SJCRH30 (cell line): ENCODE results near the gene DMD. TPM values are rescaled to one million over a fixed set of nuclear protein-coding genes. Genes with fewer than 3 reads are reported as not detected.

Experiments
- DNase-seq, 2 experiments: peaks; one replicate each; pipeline ENCODE4 v3.0.0-alpha.2; 2015 to 2020
- H3K27ac ChIP-seq: fragments of 250-450 bp; sonication (Bioruptor Pico); 2 replicates; pipeline ENCODE4 v1.5.1; 2020; ENCODE audit warnings: mild to moderate bottlenecking, moderate library complexity
- H3K27me3 ChIP-seq: fragments of 250-450 bp; sonication (Bioruptor Pico); 2 replicates; pipeline ENCODE4 v1.5.1; 2020; ENCODE audit warnings: mild to moderate bottlenecking, moderate library complexity
- H3K36me3 ChIP-seq: fragments of 250-450 bp; sonication (Bioruptor Pico); 2 replicates; pipeline ENCODE4 v1.5.1; 2020; ENCODE audit warnings: mild to moderate bottlenecking, moderate library complexity
- H3K4me1 ChIP-seq: fragments of 250-450 bp; sonication (Bioruptor Pico); 2 replicates; pipeline ENCODE4 v1.5.1; 2020; ENCODE audit warnings: mild to moderate bottlenecking, moderate library complexity
- H3K4me3 ChIP-seq: fragments of 250-450 bp; sonication (Bioruptor Pico); 2 replicates; pipeline ENCODE4 v1.5.1; 2020; ENCODE audit warnings: mild to moderate bottlenecking, moderate library complexity
- H3K9me3 ChIP-seq: fragments of 250-450 bp; sonication (Bioruptor Pico); replicated peaks from 2 replicates; pipeline ENCODE4 v1.5.1; 2020; ENCODE audit warnings: mild to moderate bottlenecking, moderate library complexity
- total RNA-seq: library from RNA; depleted of rRNA; stranded (reverse); fragments of >200 nt; shearing (Covaris generic); gene quantifications from 2 replicates; pipeline ENCODE4 v1.2.3, GENCODE V29; 2014

DMD gene
- total RNA-seq, 1 experiment from 2014 or later, result 94.8 TPM

DNA sequence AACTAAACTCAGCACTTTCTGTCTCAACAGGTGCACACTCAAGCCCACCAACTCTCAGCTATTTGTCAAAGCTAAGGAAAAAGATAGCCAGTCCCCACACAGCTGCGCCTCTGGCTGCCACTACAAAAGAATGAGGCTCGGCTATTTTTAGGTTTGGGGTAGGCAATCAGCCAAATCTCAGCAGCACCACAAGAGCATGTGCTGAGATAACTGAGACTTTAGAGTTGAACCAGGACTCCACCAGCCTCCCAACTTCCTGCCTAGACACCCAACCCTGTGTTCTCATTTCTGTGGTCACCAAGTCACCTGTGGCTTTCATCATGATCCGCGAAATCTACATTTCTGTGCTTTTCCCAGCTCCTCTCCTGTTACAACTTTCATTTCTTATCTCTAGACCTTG lies 28.0 kb downstream of the DMD start:
- Histone ChIP-seq H3K27ac (peak overlapping the region; percentile 70), H3K27me3 (no peaks in the 10 kb centered on the region), H3K4me3 (no peak overlapping the region), H3K9me3 (no peaks in the 10 kb centered on the region), H3K36me3 (no peaks in the 10 kb centered on the region), H3K4me1 (peaks cover 6% of the 10 kb centered on the region)
- peak; percentile 82 to 92 for DNase-seq

DNA sequence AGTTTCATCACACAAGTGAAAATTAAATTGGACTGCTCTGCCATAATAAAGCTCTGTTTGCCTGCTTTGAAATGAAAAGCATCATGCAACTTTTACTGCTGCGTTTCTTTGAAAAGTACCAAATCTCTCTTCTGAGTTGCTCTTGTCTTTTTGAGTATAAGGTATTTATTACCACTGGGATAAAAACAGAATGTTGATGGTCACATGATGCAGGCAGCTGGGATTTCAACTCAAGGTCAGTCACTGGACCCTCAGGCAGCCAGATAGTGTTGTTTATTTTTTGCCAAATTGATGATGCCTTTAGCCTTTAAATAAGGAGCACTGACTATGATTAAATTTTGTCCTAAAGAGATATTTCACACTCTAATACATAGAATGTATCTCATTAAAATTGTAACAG lies 32.7 kb downstream of the DMD start:
- Histone ChIP-seq H3K9me3 (no peaks in the 10 kb centered on the region), H3K27ac (no peak overlapping the region), H3K4me1 (no peaks in the 10 kb centered on the region; the same call in 1 of the 2 replicates), H3K27me3 (no peaks in the 10 kb centered on the region), H3K36me3 (no peaks in the 10 kb centered on the region), H3K4me3 (no peak overlapping the region)
- no peak for DNase-seq

DNA sequence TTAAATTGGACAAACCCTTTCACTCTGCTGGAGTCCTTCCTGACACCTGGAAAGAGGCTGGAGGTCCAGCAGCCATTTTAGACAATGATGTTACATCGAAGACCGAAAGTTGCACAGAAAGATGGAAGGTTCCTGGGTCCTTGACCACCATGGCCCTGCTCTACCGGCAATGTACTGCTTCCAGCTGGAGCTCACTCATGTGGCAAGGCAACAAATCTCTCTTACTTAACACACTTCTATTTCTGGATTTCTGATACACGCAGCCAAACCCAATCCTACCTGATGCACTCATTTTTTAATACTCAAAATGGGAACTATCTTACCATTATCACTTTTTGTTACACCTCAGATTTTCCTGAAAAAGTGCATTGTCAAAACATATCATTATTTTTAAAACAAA lies 33.1 kb downstream of the DMD start:
- Histone ChIP-seq H3K27me3 (no peaks in the 10 kb centered on the region), H3K27ac (no peak overlapping the region), H3K36me3 (no peaks in the 10 kb centered on the region), H3K4me3 (no peak overlapping the region), H3K9me3 (no peaks in the 10 kb centered on the region), H3K4me1 (no peaks in the 10 kb centered on the region)
- no peak for DNase-seq

DNA sequence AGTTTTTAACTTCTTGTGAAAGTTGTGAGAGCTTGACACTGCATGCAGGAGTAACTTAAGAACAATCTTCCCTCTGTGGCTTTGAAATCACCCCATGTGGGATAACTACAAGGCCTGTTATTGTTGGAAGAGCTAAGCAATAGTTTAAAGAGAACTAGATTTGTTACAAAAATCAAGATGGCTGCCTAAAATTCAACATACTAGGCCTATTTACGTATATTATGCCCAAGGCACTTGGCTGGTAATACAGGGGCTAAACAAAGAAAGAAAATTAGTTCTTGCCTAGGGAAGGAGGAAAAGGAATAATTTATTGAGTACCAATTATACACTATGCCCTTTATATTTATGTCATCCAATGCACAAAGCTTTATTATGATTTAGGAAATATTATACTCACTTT lies 36.1 kb downstream of the DMD start:
- H3K9me3 ChIP-seq, result no peaks in the 10 kb centered on the region
- no peak overlapping the region for H3K27ac ChIP-seq
- no peak overlapping the region for H3K4me3 ChIP-seq

DNA sequence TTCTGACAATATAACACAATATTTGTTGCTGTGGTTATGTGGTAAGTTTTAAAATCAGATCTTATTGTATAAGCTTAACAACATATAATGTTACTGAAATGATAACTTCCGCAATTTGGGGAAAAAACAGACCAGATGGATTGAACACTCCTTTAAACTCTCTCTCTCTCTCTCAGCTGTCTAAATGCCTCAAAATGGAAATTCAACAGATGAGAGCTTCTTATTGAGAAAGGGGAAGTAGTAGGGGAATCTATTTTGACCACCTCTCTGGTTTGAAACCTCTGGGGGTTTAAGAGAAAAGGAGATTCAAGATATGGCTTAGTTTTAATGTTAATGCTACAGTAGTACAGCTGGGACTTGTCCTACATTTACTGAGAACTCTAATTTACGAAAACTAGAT lies 40.3 kb downstream of the DMD start:
- H3K27me3 ChIP-seq, result no peaks in the 10 kb centered on the region

More for the DNA sequence above, 36.1 kb downstream of the DMD start:
- H3K36me3 ChIP-seq, result no peaks in the 10 kb centered on the region
- H3K27me3 ChIP-seq, result no peaks in the 10 kb centered on the region
- H3K4me1 ChIP-seq, result no peaks in the 10 kb centered on the region
- no peak for DNase-seq

DNA sequence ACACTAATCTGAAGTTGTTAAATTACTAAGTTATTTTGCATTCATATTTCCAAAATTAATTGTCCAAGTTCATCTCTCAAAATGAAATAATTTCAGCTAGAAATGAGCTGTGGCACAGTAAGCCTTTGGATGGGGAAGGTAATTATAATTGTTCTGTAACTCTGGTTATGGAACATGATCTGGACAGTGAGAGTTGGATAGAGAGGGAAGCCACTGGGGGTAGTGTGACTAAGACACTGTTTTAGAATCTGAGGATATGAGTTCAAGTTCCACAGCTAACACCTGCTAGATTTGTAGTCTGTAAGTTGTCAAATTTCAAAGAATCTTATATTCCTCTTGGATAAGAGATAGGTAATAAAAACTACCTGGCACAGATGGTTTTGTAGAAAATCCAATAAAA lies 49.5 kb downstream of the DMD start:
- Histone ChIP-seq H3K4me1 (no peaks in the 10 kb centered on the region), H3K9me3 (no peaks in the 10 kb centered on the region), H3K27me3 (no peaks in the 10 kb centered on the region), H3K27ac (no peak overlapping the region), H3K36me3 (no peaks in the 10 kb centered on the region), H3K4me3 (no peak overlapping the region)
- DNase-seq, result no peak

More for the DNA sequence above, 40.3 kb downstream of the DMD start:
- H3K27ac ChIP-seq, result no peak overlapping the region
- DNase-seq, result no peak
- H3K4me1 ChIP-seq, result no peaks in the 10 kb centered on the region
- no peaks in the 10 kb centered on the region for H3K9me3 ChIP-seq
- no peaks in the 10 kb centered on the region for H3K36me3 ChIP-seq
- H3K4me3 ChIP-seq, result no peak overlapping the region

DNA sequence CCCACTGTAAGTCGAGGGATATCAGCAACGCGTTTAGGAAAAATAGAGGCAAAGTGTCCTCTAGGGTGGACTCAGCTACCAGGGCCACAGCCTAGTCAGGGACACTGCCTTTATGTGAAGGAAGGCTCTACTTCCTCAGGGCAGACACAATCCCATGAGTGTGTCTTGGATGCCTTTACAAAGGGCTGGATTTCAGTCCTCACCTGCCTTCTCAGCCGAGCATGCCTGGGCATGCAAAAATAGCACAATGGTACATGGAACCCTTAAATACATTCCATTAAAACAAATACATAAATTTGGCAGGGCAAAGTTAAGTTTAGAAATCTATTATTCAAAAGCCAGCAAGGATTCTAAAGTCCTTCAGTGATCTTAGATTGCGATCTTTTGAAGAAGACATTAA lies 51.1 kb downstream of the DMD start:
- no peaks in the 10 kb centered on the region for H3K9me3 ChIP-seq
- H3K4me1 ChIP-seq, result no peaks in the 10 kb centered on the region
- H3K36me3 ChIP-seq, result no peaks in the 10 kb centered on the region
- H3K27me3 ChIP-seq, result no peaks in the 10 kb centered on the region
- DNase-seq, result no peak
- no peak overlapping the region for H3K4me3 ChIP-seq
- no peak overlapping the region for H3K27ac ChIP-seq

DNA sequence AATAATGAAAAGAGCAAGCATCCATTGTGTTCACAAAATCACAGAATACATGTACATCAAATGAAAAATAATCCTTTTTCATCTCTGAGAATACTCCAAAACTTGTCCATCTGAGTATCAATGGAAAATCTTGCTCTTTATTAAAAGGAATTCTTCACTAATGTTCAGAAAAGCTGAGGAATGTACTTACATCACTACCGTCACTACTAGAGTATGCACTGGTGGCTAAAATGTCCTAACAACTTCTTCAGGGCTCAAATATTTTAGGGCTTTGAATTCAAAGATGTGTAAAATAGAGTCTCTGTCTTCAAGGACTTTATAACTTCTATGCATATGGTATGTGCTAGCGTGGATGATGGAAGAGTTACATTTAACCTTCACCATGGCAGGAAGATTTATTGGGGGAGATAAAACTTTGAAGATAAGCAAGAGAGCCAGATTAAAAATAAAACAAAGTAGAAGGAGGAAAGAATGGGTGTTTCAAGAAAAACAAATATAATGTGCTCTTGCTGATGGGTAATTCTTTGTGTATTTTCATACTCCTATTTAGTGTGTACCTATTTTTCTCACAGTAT lies 55.1 kb downstream of the DMD start:
- no peak for DNase-seq
- Histone ChIP-seq H3K4me3 (no peak overlapping the region), H3K36me3 (no peaks in the 10 kb centered on the region), H3K27me3 (no peaks in the 10 kb centered on the region), H3K27ac (no peak overlapping the region), H3K4me1 (no peaks in the 10 kb centered on the region), H3K9me3 (no peaks in the 10 kb centered on the region)

DNA sequence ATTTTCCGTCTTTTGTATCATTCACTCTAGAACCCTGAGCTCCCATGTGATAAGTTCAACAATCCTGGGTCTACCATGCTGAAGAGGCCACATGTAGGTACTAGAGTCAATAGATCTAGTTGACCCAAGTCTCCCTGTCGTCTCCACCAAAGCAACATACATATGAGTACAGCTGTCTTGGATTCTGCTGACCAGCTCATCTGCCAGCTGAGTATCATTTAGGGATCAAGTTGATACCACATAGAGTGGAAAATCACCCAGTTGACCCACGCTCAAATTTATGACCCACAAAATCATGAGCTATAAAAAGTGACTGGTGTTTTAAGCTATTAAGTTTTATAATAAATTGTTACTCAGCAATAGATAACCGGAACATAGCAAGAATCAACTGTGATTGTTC lies 61.8 kb downstream of the DMD start:
- H3K27me3 ChIP-seq, result no peaks in the 10 kb centered on the region
- H3K4me3 ChIP-seq, result no peak overlapping the region
- no peaks in the 10 kb centered on the region for H3K36me3 ChIP-seq
- H3K27ac ChIP-seq, result no peak overlapping the region
- no peaks in the 10 kb centered on the region for H3K4me1 ChIP-seq
- DNase-seq, result no peak
- no peaks in the 10 kb centered on the region for H3K9me3 ChIP-seq

DNA sequence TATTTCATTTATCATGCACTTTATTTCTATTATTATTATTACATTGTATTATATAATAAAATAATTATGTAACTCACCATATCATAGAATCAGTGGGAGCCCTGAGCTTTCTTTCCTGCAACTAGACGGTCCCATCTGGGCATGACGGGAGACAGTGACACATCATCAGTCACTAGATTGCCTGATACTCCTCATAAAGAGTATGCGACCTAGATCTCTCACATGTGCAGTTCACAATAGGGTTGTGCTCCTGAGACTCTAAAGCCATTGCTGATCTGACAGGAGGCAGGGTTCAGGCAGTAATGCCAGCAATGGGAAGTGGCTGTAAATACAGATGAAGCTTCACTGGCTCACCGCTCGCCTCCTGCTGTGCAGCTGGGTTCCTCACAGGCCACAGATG lies 62.3 kb downstream of the DMD start:
- H3K27me3 ChIP-seq, result no peaks in the 10 kb centered on the region
- no peak overlapping the region for H3K4me3 ChIP-seq
- no peak for DNase-seq
- H3K4me1 ChIP-seq, result no peaks in the 10 kb centered on the region
- H3K27ac ChIP-seq, result no peak overlapping the region
- H3K36me3 ChIP-seq, result no peaks in the 10 kb centered on the region
- H3K9me3 ChIP-seq, result no peaks in the 10 kb centered on the region

DNA sequence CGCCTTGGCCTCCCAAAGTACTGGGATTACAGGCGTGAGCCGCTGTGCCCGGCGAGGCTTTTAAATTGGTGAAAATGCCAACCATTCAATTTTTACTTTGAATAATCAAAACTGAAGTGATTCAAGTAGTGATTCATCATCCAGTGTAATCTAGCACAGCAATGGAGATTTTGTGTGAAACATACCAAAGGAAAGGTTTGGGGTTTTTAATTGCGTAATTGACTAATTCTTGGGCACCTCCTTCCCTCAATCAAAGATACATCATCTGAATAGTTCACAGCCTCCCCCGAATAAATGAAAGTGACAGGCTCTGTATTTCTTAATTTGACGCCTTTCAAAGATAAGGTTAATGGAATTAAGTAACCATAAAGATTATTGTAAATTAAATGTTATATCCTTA lies 69.0 kb downstream of the DMD start:
- DNase-seq, result no peak

DNA sequence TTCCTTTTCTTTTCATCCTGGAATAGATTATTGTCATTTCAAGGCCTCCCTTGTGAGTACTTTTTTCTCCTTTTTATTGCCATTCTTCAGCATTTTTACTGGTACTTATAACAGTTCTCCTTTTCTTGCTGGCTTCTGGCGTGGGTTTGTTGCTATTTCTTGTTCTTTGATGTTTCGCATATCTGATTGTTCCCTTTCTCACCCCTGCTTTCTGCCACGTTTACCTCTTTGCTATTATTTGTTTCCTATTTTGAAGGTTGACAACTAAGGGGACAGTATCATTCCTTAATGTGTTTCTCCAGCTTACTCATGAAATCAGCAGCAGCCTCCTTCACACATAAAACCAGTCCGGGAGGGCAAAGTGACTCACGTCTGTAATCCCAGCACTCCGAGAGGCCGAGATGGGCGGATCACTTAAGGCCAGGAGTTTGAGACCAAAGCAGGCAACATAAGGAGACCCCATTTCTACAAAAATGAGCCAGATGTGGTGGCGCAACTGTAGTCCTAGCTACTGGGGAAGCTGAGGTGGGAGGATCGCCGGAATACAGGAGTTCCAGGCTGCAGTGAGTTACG lies 72.6 kb downstream of the DMD start:
- no peaks in the 10 kb centered on the region for H3K4me1 ChIP-seq

More for the DNA sequence above, 69.0 kb downstream of the DMD start:
- no peak overlapping the region for H3K4me3 ChIP-seq
- no peaks in the 10 kb centered on the region for H3K4me1 ChIP-seq
- H3K9me3 ChIP-seq, result no peaks in the 10 kb centered on the region
- H3K27me3 ChIP-seq, result no peaks in the 10 kb centered on the region
- no peak overlapping the region for H3K27ac ChIP-seq
- H3K36me3 ChIP-seq, result no peaks in the 10 kb centered on the region

DNA sequence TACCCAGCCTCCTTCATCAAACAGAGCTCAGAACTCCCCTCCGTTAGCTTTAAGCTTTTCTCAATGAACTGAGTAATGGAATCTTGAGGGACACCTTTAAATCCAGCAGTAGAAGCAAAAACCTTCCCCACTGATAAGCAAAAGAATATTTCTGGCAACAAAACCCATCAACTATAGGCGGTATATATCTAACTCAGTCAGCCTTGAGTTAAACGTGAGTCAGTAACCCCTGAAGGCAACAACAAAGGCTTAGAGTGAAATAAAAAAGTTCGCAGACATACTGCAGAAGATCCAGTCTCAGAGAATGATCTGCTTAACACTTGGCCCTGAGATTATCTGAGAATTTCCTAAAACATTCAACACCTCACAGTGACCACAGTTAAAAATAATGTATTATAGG lies 77.2 kb downstream of the DMD start:
- Histone ChIP-seq H3K4me1 (no peaks in the 10 kb centered on the region), H3K36me3 (no peaks in the 10 kb centered on the region), H3K4me3 (no peak overlapping the region), H3K27ac (no peak overlapping the region), H3K27me3 (no peaks in the 10 kb centered on the region), H3K9me3 (no peaks in the 10 kb centered on the region)
- no peak for DNase-seq

More for the DNA sequence above, 72.6 kb downstream of the DMD start:
- no peaks in the 10 kb centered on the region for H3K9me3 ChIP-seq
- no peaks in the 10 kb centered on the region for H3K36me3 ChIP-seq
- DNase-seq, result no peak
- no peaks in the 10 kb centered on the region for H3K27me3 ChIP-seq
- no peak overlapping the region for H3K4me3 ChIP-seq
- no peak overlapping the region for H3K27ac ChIP-seq

DNA sequence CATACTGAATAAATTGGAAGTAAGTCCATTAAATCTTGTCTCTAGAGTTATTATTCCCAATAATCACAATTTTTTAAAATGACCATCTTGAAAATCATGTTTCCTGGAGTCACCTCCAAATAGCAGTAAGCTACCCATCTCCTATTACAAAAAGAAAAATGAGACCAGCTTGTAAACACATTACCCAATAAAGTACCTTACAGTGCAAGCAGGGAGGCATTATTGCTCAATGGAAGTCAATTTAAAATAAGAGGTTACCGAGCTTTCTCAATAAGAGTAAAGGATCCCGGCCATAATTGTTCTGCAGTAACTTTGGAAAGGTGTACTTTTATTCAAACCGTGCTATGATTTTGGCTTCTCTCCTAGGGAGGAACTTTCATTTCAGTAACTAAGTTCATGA lies 78.0 kb downstream of the DMD start:
- Histone ChIP-seq H3K27ac (no peak overlapping the region), H3K4me3 (no peak overlapping the region), H3K9me3 (no peaks in the 10 kb centered on the region), H3K36me3 (no peaks in the 10 kb centered on the region), H3K4me1 (no peaks in the 10 kb centered on the region), H3K27me3 (no peaks in the 10 kb centered on the region)
- DNase-seq, result no peak

DNA sequence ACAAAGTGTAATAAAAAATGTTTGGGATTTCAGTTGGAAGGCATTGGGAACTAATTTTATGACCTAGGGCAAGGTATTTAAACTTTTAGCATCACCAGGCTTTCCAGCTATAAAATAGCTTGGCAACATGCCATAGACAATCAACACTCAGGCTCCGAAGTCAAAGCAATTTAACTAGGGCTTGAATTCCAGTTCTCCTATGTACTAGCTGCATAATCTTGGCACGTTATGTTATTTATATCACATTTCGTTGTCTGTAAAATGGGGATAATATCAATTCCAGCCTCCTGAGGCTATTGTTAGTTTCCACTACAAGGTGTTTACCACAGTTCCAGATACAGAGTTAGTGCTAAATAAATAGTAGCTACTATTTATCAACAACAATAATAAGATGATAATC lies 78.8 kb downstream of the DMD start:
- Histone ChIP-seq H3K27me3 (no peaks in the 10 kb centered on the region), H3K9me3 (no peaks in the 10 kb centered on the region), H3K4me1 (no peaks in the 10 kb centered on the region), H3K27ac (no peak overlapping the region), H3K4me3 (no peak overlapping the region), H3K36me3 (no peaks in the 10 kb centered on the region)
- DNase-seq, result no peak

DNA sequence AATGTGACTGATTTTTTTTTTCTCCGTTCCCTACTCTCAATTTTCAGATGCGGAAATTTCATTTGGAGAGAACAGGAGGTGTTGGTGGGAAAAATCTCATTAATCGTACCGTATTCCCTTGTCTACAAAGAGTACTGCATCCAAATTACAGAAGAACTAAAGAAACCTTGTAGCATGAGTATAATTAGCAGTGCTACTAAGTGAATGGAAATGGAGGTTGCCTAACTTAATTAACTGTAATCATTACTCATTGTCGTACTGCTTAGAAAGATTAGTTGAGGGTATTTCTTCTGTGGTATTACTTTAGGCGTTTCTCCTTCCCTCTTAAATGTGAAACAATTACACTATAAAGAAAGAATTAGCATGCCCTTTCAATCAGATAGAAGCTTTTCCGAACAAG lies 81.7 kb downstream of the DMD start:
- DNase-seq, result no peak
- H3K9me3 ChIP-seq, result no peaks in the 10 kb centered on the region
- no peaks in the 10 kb centered on the region for H3K36me3 ChIP-seq
- H3K4me1 ChIP-seq, result no peaks in the 10 kb centered on the region
- H3K27me3 ChIP-seq, result no peaks in the 10 kb centered on the region
- H3K27ac ChIP-seq, result no peak overlapping the region
- H3K4me3 ChIP-seq, result no peak overlapping the region
